ENCODE data around the gene LCE3A. TPM values are rescaled to one million over a fixed set of nuclear protein-coding genes. Genes with fewer than 3 reads are reported as not detected.
"Not testable (repeated sequence)": the region's sequence is repeated elsewhere in the genome, so short reads cannot be mapped to it uniquely, and the experiment has no call there.

The LCE3A gene
- not detected for total RNA-seq

- Histone ChIP-seq H3K4me3 (no peak within 1 kb of the TSS), H3K36me3 (no peaks in the 10 kb centered on the region), H3K27me3 (no peaks in the 10 kb centered on the region), H3K27ac (no peak within 1 kb of the TSS), H3K4me1 (no peaks in the 10 kb centered on the region), H3K9me3 (no peaks in the 10 kb centered on the region)
- intact Hi-C loops (cut with DNase I; ENCODE audit: low total_unique reads) (no loop called here), in situ Hi-C loops (cut with MboI; ENCODE audit: low sequenced_read_pairs in 4 of 4) (loop anchor here in 1 of 4 donors (10.0 kb wide), 1 partner anchor 48 kb away; no protein-coding TSS in a partner anchor)
- no peak for ATAC-seq
- TF ChIP-seq CTCF (IDR thresholded peaks at IDR 0.05 in 4 of 5, conservative IDR thresholded peaks at IDR 0.05 in 1 of 5) (no peak), POLR2A (IDR thresholded peaks at IDR 0.05) (no peak)
- peak in 1 of 2 donors; percentile 18 for DNase-seq
These were observed at the start of gene LCE3A for GRCh38 chr1:152622803-152623202. LCE3A (minus strand) TSS chr1:152623103; CDS start chr1:152623103, 0 bp downstream.

GRCh38 chr1:152667648-152668047, 44.7 kb upstream of the LCE3A start:
- no peaks in the 10 kb centered on the region for H3K27me3 ChIP-seq
- in situ Hi-C loops (cut with MboI; ENCODE audit: low sequenced_read_pairs in 4 of 4) (no loop called here), intact Hi-C loops (cut with DNase I; ENCODE audit: low total_unique reads) (no loop called here)
- H3K4me3 ChIP-seq = no peak overlapping the region
- DNase-seq = no peak
- H3K4me1 ChIP-seq = no peaks in the 10 kb centered on the region
- H3K27ac ChIP-seq = no peak overlapping the region
- no peaks in the 10 kb centered on the region for H3K36me3 ChIP-seq
- no peaks in the 10 kb centered on the region for H3K9me3 ChIP-seq
- no peak for ATAC-seq
- no peak for TF ChIP-seq POLR2A (IDR thresholded peaks at IDR 0.05)
- no peak for TF ChIP-seq CTCF (IDR thresholded peaks at IDR 0.05 in 4 of 5, conservative IDR thresholded peaks at IDR 0.05 in 1 of 5)

GRCh38 chr1:152666171-152666570, 43.3 kb upstream of the LCE3A start:
- H3K4me3 ChIP-seq; intact Hi-C loops (cut with DNase I; ENCODE audit: low total_unique reads); H3K27me3 ChIP-seq; H3K9me3 ChIP-seq; DNase-seq; ATAC-seq; in situ Hi-C loops (cut with MboI; ENCODE audit: low sequenced_read_pairs in 4 of 4); H3K4me1 ChIP-seq; H3K36me3 ChIP-seq; H3K27ac ChIP-seq: not testable (repeated sequence)

- no peak for TF ChIP-seq POLR2A (IDR thresholded peaks at IDR 0.05)
- TF ChIP-seq CTCF (IDR thresholded peaks at IDR 0.05 in 4 of 5, conservative IDR thresholded peaks at IDR 0.05 in 1 of 5) = no peak
- no peaks in the 10 kb centered on the region for H3K9me3 ChIP-seq
- no peaks in the 10 kb centered on the region for H3K36me3 ChIP-seq
- no peak within 1 kb of the TSS for H3K27ac ChIP-seq
- no peaks in the 10 kb centered on the region for H3K27me3 ChIP-seq
- intact Hi-C loops (cut with DNase I; ENCODE audit: low total_unique reads) (no loop called here), in situ Hi-C loops (cut with MboI; ENCODE audit: low sequenced_read_pairs in 4 of 4) (no loop called here)
- ATAC-seq = no peak
- no peak for DNase-seq
- H3K4me1 ChIP-seq = no peaks in the 10 kb centered on the region
- no peak within 1 kb of the TSS for H3K4me3 ChIP-seq
These were observed 40.2 kb upstream of the LCE3A start, which contains the start of gene LCE2D for GRCh38 chr1:152663098-152663497. LCE2D (plus strand) TSS chr1:152663380; CDS start chr1:152664106, 726 bp downstream.

GRCh38 chr1:152658649-152659048, 35.7 kb upstream of the LCE3A start:
- no peak for ATAC-seq
- DNase-seq = no peak
- Histone ChIP-seq H3K27me3 (no peaks in the 10 kb centered on the region), H3K36me3 (no peaks in the 10 kb centered on the region), H3K27ac (no peak overlapping the region), H3K4me3 (no peak overlapping the region), H3K9me3 (no peaks in the 10 kb centered on the region), H3K4me1 (no peaks in the 10 kb centered on the region)
- intact Hi-C loops (cut with DNase I; ENCODE audit: low total_unique reads) = no loop called here
- no peak for TF ChIP-seq POLR2A (IDR thresholded peaks at IDR 0.05)
- TF ChIP-seq CTCF (IDR thresholded peaks at IDR 0.05 in 4 of 5, conservative IDR thresholded peaks at IDR 0.05 in 1 of 5) = no peak
- in situ Hi-C loops (cut with MboI; ENCODE audit: low sequenced_read_pairs in 4 of 4) = no loop called here
